PC-9 (cell line): ENCODE data around the gene AFG1L.

Source experiments
- CTCF ChIP-seq: fragments of 200-600 bp; sonication (generic); conservative IDR thresholded peaks from 2 replicates; pipeline ENCODE4 v1.6.1; 2017; ENCODE audit warnings: mixed run types, antibody characterized with exemption, mild to moderate bottlenecking, moderate library complexity
- EZH2 ChIP-seq: fragments of 200-600 bp; sonication (generic); IDR thresholded peaks from 2 replicates; pipeline ENCODE4 v1.8.0; 2017; ENCODE audit warnings: antibody characterized with exemption, low read depth

GRCh38 chr6:108364470-108364869, 69.6 kb downstream of the AFG1L start:
- TF ChIP-seq CTCF (no peak), EZH2 (no peak)
